ENCODE measurements around the gene FFAR4.

Gene FFAR4

DNA sequence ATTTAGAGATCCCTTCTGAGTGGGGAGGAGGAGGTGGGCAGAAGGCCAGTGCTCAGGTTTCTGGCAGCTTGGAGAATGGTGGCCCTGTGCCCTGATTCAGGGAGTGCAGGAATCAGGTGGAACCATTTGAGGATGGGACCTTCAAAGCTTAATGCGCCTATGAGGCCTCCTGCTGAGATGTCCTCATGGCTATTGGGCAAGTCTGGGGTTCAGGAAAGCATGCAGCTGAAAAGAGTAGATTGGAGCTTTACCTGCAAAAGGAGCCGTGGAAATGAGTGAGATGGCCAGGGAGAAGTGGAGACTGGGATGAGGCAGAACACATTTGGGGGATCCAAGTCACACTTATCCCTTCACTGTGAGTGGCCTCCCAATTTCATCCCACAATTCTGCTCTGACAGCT is 6.1 kb downstream of the FFAR4 start:
- DNase-seq (ENCODE audit: low spot score), result no peak

DNA sequence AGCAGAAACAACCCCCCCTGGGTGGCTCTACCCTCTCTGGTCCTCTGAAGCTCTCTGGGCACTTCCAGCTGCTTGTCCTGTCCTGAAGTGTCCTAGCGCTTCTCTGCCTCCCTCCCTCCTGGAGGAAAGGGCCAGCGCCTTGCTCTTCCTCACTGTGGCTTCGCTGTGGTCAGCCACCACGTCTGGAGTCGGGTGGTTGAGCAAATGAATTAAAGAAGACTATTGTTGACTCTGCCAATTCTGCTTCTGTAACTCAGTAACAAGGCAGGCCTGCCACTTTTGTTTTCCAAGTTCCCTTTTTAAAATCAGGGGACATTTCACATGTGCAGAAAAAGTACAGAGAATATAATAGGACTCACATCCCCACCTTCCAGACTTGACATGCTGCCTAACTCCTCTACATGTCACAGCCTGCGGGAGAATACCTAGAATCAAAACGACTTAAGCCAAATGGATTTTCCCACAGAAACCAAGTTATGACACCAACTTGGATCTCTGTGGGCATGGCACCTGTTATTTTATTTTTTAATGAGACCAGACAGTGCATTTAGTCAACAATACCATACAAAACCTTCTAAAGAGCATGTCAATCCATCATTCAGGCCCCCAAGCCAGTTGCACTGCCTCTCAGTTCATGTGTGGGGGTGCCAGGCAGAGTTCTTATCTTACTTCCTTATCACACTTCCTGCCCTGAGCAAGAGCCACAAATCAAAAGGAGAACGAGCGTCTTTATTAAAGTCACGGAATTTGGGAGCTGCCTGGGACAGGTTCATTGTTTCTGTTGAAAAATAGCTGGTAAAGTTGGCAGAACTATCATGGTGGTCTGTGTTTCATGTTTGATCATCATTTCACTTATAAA is 6.8 kb downstream of the FFAR4 start:
- no peak for DNase-seq (ENCODE audit: low spot score)

DNA sequence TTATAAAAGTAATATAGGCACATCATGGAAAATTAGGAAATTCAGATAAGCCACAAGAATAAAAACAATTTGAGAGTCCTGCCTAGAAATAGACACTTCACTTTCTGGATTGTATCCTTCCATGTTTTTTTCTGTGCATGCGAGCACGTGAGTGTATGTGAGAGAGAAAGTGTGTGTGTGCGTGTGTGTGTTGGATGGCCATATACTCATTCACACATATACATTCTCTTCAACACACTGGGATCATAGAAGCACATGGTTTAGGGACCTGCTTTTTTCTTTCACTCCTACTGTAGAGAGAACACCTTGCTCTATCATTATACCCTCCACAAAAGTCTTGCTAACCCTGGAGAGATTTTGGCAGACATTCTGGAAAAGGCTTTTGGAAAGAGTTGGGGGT is 7.5 kb downstream of the FFAR4 start:
- no peak for DNase-seq (ENCODE audit: low spot score)

DNA sequence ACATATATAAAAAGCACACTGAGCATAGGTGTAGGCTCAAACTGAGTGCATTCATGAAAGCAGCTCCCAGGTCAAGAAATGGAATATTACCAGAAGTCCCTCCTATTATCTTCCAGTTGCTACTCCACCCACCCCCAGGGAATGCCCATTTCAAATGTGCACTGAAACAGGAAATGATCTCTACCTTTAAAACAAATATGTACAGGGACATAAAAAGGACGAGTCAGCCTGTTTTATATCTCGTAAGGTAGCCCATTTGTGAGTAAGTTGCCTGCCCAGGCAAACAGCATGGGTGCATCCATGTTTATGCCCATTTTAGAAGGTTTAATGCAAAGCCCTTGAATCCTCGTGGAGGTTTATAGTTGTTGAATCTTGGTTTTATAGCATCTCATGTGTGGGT is 10.4 kb downstream of the FFAR4 start:
- no peak for DNase-seq (ENCODE audit: low spot score)

DNA sequence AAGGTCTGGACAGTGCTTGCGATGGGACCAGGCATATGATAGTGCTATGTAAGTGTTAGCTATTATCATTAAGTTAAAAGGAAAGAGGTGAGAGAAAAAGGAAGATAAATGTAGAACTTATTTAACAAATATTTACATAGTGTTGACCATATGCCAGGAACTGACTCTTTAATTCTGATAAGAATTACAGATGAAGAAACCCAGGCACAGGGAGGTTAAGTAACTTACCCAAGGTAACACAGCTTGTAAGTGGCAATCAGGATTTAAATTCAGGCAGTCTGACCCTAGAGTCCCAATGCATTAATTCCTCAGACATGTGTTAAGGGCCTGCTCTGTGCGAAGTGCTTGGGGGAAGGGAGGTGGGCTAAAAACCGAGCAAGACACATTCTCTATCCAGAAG is 11.1 kb downstream of the FFAR4 start:
- DNase-seq (ENCODE audit: low spot score), result no peak

DNA sequence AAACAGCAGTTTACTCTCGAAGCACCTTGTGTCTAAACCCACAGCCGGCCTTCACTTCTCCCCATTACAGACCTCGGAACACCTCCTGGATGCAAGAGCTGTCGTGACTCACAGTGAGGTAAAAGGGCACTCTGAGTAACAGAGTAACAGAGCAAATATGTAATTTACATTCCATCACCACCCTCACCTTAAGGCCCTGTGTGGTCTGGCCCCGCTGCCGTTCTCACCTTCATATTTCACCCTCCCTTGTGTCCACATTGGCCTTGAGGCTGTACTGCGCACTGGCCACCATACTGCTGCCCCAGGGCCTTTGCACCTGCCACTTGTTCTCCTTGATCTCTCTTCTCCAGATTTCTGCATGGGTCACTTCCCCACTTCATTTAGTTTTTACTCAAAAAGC is 12.6 kb downstream of the FFAR4 start:
- DNase-seq (ENCODE audit: low spot score), result no peak

DNA sequence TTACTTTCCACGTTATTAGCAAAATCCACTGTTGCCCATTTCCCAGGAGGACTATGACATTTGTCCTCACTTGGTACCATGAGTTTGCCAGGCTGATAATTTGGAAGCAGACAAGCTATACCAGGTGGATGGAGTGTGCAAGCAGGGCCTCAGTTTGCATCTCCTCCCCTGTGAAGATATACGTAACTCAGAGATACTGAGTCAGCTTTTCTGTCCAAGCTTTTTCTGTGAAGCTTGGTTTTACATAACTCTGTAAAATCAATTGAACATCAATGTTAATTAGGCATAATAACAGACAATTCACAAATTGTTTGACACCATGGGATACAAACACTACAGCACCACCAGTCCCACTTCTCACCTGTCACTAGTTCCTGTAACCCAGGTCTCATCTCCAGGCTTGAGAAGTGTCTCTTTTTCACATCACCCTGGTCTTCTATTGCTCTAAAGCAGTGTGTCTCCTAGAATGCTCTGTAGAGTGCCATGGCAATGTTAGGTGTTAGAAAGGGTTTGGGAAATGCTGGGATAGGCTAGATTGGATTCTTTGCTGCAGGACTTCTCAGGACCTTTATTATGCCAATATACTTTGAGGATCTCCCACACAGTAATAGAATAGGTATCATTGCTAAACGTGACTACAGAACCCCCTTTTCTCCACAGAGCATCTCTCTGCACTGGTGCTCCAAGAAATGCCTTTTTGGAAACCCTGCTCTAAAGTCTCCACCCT is 13.7 kb downstream of the FFAR4 start:
- no peak for DNase-seq (ENCODE audit: low spot score)

DNA sequence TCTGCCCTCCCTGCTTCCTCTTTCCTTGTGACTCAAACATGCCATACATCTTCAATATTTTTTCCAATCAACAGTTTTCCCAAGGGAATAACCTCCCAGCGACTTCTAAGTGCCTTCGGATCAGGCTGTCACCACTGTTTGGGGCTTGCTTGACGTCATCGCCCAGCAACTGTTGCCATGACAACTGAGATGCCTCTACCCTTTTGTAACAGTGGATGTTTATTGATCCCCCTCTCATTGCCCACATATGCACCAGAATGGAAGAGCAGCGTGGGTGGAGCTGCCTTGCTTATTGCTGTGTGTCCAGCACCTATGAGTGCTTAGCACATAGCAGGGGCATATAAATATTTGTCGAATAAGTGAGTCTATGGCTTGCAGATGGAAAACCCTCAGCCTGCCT is 14.4 kb downstream of the FFAR4 start:
- no peak for DNase-seq (ENCODE audit: low spot score)

DNA sequence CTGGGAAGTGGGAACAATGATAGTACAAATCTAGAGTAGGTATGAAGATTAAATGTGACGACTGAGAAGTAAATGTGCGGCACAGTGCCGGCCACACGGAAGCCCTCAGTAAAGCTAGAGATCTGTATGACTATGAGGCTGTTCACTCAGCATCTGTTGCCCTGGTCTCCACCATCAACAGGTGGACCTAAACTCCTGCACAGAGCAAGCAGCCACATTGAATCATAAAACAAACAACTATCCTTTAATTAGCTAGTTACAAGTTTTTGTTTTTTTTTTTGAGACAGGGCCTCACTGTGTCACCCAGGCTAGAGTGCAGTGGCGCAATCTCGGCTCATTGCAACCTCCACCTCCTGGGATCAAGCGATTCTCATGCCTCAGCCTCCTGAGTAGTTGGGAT is 18.0 kb downstream of the FFAR4 start:
- DNase-seq (ENCODE audit: low spot score), result no peak

DNA sequence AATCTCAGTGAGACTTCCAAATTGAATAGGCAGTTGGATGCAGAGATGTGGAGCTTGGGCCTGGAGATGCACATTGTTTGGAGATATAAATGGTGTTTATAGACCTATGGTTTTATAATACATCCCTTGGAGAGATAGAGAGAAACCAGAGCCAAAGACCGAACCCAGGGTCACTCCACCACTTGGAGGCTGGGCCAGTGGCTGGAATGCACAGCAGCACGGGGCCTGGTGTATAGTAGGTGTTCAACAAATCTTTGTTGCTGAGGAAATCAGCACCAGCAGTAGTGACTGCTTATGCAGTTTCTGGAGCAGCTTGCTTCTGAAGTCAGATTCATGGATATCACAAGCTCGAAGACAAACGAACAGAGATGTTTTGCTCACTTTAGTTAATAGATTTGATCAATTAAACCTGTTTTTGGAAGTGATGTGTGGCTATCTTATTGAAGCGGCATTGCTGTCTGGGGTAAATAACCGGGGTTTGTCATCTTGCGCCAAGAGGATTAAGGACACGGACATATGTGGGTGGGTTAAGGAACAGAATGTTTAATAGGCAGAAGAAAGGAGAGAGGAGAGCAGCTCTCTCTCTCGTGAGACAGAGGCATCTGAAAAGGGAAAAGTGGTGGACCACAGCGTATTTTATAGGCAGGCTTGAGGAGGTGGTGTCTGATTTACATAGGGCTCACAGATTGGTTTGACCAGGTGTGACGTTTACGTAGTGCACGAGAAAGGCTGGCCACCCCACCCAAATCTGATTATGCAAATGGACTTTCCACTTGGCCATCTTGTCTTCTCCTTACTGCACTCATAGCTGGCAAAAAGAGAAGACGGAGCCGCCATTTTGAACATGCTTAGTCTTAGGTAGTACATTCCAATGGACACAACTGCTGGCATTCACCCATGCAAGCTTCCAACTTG is 23.4 kb downstream of the FFAR4 start:
- no peak for DNase-seq (ENCODE audit: low spot score)

DNA sequence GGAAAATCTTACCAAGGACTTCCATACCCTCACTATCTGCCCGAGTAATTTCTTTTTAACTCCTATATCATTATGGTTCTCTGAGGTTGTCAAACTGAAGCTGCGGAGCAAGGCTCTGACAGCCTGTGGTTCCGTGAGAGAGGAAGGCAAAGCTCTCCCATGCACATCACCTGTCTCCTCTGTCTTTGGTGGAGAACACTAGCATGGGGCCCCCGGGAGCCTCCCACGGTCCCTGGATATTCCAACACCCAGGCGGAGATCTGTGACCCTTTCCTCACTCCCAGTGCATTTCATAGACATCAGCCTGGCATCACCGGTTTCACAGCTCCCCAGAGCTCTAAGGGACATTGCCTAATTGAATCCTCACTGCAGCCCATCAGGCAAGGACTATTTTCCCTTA is 24.2 kb downstream of the FFAR4 start:
- no peak for DNase-seq (ENCODE audit: low spot score)

DNA sequence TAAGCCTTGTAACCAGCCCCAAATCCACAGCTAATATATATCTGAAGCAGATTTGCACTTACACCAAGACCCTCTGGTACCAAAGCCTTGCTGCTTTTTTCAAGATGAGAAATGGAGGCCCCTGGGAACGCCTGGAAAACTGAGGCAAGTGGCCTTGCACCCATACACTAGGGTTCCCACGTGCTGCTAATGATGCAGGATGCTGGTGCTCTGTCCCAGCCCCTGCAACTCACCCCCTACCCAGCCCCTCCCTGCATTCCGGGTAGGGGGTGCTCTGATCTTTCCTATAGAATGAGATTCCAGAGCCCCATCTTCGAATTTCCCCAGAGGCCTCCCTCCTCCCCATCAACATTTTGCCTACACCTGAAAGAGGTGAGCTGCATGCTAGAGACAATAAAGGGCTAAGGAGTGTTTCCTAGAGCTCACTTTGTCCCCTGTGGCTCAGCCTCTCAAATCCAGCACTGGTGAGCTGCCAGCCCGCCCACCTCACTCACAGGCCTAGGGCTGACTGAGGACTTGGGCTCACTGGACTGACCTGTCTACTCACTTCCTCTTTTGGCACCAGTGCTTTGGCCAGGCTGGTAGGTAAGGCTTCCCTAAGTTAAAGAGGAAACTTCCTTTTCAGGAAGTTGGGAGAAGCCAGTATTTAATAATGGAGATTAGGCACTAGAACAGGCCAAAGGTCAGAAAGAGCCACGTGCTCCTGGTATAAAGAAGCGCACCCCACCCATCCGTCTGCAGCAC is 24.8 kb downstream of the FFAR4 start:
- no peak for DNase-seq (ENCODE audit: low spot score)

DNA sequence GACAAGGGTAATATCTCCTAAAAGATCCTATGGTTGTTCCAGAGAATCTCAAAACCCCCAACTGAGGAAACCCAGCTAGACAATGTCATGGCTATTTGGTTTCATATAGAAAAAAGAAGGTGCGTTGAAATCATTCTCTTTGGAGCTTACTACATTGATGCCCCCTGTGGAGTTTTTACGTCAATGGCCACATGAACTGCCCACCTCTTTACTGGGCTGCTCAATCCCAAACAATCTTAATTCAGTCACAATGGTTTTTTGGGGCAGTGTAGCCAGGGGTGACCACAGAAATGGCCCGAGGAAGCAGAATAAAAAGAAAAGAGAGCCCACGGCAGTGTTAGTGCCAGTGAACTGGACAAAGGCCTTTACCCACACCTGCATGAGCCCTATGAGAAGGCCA is 26.8 kb downstream of the FFAR4 start:
- DNase-seq (ENCODE audit: low spot score), result no peak

DNA sequence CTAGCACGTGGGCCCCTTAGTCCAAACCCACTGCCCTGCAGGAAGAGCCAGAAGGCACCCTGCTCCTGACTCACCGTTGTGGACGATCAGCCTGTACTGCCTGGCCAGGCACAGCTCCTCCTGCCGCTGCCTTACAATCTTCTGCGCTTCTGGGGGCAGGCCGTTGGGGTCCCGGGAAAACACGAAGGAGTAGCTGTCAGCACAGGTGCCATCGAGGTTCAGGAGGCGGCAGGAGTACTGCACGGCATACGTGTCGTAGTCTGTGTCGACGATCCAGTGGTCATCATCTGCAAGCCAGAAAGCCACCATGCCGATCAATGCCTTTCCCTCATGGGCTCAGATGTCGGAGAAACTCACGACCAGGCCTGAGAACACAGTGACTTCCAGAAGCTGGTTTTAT is 27.3 kb downstream of the FFAR4 start:
- DNase-seq (ENCODE audit: low spot score), result no peak

DNA sequence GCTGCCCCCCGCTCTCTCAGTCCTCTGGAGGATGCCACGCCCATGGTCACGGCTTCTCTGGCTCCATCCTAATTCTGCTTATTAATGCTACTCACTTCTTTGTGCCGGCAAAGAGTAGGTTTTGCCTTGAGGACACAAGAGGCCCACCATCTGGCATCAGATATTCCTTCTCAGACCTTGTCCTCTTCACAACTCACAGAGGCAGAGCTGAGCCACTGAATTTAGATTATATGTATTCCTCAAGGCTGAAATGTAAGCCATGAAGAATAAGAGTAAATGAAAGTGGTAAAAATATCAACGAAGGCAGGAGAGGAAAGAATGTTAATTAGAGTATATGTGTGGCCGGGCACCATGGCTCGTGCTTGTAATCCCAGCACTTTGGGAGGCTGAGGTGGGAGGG is 28.1 kb downstream of the FFAR4 start:
- DNase-seq (ENCODE audit: low spot score), result no peak

DNA sequence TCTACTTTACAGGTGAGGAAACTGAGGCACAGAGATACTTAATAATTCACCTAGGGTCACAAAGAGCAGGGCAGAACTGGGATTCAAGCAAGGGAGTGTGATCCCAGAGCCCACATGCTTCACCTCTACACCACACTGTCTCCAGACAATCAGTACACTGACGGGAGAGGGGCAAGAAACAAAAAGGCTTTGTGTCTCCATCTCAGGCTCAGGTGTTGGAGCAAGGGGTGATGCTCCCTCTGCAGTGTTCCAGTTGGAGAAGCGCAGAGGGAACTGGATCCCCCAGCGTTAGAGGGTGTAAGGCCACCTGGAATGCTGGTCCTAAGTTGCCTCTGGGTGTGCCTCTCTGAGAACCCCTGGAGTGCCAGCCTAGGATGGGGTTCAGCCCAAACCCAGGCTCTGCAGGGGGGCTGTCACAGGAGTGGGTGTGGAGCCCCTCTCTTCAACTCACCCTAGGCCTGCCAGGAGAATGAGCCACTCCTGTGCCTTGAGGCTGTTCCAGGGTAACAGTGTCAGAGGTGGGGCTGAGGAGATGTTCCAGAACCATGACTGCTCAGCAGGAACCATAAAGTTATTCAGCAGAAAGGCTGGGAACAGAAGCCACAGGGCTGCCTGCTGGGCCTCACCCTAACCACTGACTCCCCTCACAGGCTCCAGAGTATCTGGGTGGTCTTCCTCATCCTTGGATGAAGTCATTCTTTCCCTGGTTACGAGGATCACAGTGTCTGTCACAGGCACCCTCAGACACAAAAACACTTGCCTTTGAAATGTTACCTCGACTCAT is 29.1 kb downstream of the FFAR4 start:
- no peak for DNase-seq (ENCODE audit: low spot score)

DNA sequence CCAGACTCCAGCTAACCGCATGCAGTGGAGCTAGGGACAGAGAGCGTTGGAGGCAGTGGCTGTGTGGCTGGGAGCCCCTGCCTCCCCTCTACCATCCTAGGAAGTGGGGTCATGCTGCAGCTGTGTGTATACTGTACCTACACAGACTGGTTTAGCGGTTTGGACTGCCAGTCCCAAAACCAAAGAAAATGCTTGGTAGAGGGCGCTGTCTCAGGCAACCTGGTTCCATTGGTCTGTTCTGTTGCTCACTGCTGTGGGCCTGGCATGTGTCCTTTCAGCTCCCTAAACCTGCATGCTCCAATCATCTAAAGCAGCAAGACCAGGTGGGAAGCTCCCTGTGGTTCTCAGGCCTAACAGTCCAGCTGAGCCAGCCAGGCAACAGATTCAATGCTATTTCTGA is 30.1 kb downstream of the FFAR4 start:
- no peak for DNase-seq (ENCODE audit: low spot score)

DNA sequence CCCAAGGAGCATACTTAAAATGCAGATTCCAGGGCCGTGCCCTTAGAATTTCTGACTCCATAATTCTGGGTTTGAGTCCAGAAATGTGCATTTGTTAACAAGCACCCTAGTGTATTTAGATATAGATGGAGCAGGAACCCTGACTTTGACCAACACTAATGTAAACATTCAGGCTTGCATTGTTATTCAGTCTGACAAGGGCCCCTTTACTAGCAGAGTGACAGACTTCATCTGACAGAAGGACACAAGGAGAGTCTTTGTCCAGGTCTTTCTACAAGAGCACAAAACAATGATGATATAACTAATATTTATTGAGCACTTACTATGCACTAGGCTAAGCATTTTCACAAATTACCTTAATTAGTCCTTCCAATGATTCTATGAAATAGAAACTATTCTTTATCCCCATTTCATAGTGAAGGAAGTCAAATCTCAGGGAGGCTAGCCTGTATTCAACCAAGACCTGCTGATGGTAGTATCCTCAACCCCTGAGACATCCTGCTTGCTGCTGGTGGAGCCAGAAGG is 30.7 kb downstream of the FFAR4 start:
- DNase-seq (ENCODE audit: low spot score), result no peak

DNA sequence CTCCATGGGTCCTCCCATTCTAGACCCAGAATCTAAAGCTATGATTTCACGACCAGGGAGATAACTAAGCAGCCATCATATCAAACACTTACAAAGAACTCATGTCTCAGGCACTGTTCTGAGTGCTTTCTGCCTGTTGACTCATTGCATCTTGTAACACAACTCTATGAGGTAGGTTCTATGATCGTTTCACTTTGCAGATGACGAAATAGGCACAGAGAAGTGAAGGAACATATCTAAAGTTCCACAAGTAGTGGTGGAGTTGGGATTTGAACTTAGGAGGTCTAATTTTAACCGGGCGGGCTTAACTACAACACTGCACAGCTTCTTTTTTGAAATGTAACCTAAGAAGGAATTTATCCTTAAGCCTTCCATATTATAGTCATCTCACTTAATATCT is 31.7 kb downstream of the FFAR4 start:
- no peak for DNase-seq (ENCODE audit: low spot score)

DNA sequence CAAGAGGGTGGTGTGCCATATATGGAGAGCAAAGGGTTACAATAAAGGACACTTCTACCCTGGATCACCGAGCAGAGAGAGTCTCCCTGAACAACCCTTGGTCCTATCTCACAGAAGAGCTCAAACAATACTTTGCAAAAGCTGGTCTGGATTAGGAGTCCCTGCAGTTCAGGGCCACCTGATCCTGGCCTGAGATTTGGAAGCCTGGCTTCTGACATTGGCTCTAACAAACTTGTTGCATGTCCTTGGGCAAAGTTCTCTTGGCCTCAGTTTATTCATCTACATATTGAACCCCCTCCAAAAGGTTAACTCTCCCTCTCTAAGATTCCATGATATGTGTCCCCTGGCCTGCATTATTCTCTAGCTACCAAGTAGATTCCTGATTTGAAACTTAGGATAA is 32.9 kb downstream of the FFAR4 start:
- no peak for DNase-seq (ENCODE audit: low spot score)

DNA sequence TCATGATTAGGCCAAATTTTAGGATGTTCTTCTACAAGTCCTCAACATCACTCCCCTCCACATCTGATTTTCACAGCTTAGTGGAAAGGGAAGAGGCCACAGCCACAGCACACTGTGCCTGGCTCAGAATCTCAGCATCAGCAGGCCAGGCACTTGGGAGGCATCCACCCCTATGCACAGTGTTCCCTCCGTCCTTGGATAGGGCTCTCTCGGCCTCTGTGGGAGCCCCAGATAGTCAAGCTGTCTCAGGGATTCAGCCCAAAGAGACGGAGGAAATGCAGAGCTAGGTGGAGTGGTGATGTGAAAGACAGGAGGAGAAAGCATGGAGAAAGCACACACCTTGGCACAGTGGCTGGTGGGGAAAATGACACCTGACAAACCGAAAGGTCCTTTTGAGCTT is 33.3 kb downstream of the FFAR4 start:
- DNase-seq (ENCODE audit: low spot score), result no peak
